Umbilical cord (tissue), 2 donors: ENCODE data around the gene NPR3. TPM values are rescaled to one million over a fixed set of nuclear protein-coding genes. Genes with fewer than 3 reads are reported as not detected.

Experiments used
- DNase-seq: peaks from one replicate; pipeline ENCODE4 v3.0.0-alpha.2; 2015; ENCODE audit warnings: low spot score
- total RNA-seq: library from RNA; depleted of rRNA; stranded (reverse); fragments of >200 nt; gene quantifications from one replicate; pipeline ENCODE4 v1.2.3, GENCODE V29; 2014; ENCODE audit warnings: low replicate concordance; ENCODE audit not compliant: insufficient read depth

NPR3 gene
- 15.6 TPM for total RNA-seq

GRCh38 chr5:32710550-32711361 is at the start of gene NPR3:
Gene NPR3, plus strand, starts transcription at chr5:32711321. Its CDS starts 456 bp downstream, at chr5:32711777.
- peak; percentile 34 for DNase-seq

GRCh38 chr5:32664523-32664922 is 46.6 kb upstream of the NPR3 start:
- no peak for DNase-seq

DNA sequence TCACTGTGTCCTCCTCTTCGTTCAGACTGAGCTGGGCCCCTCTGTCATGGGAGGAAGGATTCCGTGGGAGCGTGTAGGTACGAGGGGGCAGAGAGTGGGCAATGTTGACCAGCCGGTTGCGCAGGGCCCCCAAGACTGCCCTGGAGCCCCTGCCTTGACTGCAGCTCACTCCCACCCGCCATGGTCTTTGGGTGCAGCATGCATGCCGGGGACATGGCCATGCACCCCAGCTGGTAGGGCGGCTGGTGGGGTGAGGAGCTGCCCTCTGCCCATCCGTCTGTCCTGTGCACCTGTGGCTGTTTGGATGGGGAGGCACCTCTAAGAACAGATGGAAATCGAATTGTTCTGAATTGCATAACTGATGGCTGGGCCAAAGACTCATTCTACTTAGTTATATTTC is 42.6 kb upstream of the NPR3 start:
- DNase-seq, result no peak

DNA sequence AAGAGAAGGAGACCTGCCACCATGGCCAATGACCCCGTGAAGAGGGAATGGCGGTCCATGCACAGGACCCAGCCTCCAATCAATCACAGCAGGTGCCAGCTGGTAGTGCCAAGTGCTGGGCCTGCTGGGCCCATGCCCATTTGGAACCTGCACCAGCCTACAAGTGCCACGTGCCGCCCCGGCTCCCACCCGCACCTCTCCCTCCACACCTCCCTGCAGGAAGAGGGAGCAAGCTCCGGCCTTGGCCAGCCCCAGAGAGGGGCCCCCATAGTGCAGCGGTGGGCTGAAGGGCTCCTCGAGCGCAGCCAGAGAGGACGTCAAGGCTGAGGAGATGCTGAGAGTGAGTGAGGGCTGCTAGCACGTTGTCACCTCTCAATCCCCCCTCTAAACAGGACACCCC is 37.8 kb upstream of the NPR3 start:
- no peak for DNase-seq

DNA sequence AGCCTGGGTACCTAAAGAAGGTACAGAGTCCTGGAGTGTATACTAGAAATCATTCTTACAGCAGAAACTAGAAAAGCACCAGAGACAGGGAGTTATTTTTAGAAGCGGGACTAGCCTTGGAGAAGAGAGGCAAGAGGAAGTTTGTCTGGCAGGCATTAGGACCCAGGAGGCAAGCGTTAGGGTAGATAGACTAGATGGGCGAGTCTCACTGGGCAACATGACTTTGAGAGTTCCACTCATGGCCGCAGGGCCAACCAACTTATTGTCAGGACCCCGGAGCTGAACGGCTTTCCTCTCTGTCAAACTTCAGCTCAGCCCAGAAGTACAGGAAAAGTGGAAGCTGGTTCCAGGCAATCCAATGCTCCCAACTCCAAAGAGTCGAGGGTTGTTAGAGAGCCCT is 34.1 kb upstream of the NPR3 start:
- DNase-seq, result no peak

GRCh38 chr5:32678472-32678871 is 32.6 kb upstream of the NPR3 start:
- no peak for DNase-seq

DNA sequence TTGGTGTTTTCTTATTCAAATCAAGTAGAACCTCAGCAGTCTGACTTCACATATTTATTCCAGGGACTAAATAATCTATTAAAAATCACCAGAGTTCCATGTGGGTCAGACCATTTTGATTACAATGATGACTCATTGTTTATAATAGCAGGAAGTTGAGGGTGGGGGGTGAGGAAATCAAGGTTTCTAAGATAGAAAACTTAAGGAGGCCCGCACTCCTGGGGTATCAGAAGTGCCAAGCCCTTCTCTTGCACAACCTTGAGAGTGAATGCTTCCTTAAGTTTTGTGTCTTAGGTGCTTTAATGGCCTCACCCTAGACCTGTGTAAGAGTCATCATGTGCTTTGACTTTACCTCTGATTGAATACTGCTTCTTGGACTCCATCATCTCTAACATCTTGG is 31.9 kb upstream of the NPR3 start:
- no peak for DNase-seq

- DNase-seq, result no peak
Observed at GRCh38 chr5:32680183-32680582, 30.9 kb upstream of the NPR3 start.

GRCh38 chr5:32683125-32683524 is 28.0 kb upstream of the NPR3 start:
- no peak for DNase-seq

DNA sequence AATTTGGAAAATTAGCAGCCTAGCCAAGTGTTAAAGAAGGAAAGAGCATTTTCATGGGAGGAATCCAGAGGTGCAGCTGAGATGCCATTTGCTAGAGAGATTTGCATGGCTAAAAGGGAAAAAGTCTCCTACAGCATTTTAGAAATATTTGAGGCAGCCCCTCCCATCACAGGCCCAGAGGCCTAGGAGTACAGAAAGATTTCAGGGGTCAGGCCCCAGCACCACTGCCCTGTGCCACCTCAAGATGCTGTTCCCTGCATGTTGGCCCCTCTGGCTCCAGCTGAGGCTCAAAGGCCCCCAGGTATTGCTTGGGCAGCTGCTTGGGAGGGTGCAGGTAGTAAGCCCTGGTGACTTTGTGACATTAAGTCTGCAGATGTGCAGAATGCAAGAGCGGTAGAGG is 26.9 kb upstream of the NPR3 start:
- DNase-seq, result no peak

- no peak for DNase-seq
Observed at GRCh38 chr5:32686799-32687498, 24.2 kb upstream of the NPR3 start.

DNA sequence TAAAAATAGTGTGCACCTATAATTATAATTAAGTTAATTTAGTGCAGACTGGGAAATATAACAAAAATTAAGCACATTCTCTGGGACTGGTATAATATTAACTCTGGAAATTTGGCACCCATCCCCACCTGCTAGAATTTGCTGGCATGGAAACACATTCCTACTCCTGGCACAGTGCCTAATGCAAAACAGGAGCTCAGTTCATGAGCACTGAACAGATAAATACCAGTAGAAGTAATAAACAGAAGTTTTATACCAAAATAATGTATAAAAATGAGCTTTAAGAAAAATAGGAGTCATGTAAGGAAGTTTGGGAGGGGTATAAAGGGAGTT is 23.7 kb upstream of the NPR3 start:
- peak; percentile 5 for DNase-seq

GRCh38 chr5:32690153-32690552 is 21.0 kb upstream of the NPR3 start:
- DNase-seq, result no peak

DNA sequence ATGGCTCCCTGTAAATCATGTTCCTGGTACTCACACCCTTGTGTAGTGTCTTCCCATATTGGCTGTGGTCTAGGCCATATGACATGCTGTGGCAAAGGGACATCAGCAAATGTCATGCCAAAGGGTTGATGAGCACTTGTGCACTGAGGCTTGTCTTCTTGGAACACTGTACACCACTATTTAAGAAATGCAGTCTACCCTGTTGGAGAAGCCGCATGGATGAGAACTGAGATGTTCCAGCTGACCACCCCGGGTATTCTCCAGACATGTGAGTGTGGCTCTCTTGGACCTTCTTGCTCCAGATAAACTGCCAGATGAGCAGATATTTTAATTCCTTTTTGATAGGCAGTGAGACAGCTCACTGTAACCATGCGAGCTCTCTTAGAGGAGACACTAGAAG is 20.5 kb upstream of the NPR3 start:
- no peak for DNase-seq

DNA sequence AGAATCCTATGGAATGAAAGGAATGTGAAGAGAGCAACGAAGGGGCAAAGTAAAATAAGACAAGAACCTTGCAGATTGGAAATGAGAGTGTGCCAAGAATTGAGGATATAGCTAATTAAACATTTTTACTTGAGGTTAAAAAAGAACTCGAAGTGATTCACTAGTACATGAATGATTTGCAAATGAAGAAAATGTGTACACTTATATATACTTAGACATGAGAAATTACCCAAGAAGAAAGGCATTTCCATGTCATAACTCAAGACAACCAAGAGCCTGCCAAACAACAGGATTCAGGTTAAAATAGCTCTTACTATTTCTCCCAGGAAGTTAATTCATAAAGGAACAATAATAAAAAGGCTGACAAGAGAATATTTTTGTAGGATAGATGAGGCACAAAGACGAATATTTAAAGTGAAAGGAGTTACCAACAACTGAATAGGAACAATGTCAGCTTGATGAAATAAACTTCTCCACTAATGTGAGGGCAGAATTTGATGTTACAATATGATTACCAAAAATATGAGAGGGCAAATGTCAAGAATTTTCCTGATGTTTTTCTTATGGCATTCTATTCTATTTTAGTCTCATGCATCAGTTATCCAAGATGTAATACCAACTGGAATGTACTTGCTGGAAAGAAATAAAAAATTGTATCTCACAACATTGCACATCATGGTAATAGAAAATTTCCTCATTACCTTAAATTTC is 18.9 kb upstream of the NPR3 start:
- peak; percentile 42 for DNase-seq

- no peak for DNase-seq
Observed at GRCh38 chr5:32703957-32704356, 7.2 kb upstream of the NPR3 start.

DNA sequence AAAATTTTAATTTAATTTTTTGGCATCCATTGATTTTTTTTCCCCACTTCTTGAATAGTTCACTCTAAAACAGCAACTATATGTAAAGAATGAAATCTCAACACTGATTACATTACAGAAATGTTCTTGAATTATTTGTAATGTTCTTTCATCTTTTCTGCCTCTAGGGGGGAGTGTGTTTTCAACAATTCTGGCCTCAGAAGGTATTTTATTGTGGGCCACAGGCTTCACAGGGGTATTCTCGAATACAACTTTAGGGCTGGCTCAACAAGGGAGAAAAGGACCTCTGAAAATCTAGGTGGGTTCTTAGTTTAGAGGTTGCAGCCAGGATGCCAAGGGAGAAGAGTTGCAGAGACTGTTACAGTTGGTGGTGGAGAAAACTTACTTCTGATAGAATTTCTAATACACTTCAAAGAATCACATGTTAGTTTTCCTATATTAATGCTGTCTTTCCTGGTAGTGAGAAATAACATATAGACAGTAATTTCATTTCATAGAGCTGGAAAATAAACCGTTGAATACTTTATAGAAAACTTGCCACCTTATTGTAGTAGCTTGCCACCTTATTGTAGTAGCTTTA is 3.6 kb upstream of the NPR3 start:
- peak; percentile 49 for DNase-seq

- no peak for DNase-seq
Observed at GRCh38 chr5:32708949-32709348, 2.2 kb upstream of the NPR3 start.

GRCh38 chr5:32709750-32710549 is 1.2 kb upstream of the NPR3 start:
- peak; percentile 79 for DNase-seq

GRCh38 chr5:32711362-32711680 is 200 bp downstream of the NPR3 start:
- no peak for DNase-seq

GRCh38 chr5:32711681-32712480 is 760 bp downstream of the NPR3 start:
- DNase-seq, result no peak
